ENCODE measurements around the gene ODAD4. TPM values are rescaled to one million over a fixed set of nuclear protein-coding genes. Genes with fewer than 3 reads are reported as not detected.

ODAD4 gene
- total RNA-seq, 1 experiment from 2014 or later = 0.98 TPM

DNA sequence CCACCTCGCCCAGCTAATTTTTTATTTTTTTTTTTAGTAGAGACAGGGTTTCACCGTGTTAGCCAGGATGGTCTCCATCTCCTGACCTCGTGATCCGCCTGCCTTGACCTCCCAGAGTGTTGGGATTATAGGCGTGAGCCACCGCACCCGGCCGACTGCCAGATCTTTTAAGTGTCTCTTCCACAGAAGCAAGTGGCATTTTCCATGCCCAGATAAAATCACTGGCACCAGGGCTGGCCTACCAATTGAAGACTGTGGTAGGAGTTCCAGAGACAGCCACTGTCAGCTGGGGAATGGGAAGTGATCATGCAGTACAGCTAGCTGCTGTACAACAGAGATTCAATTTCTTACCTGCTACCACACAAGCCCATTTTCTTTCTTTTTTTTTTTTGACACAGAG is 54.0 kb downstream of the ODAD4 start:
- BruUV-seq (replicated peaks) = no TSS peak
- H3K27me3 Mint-ChIP-seq (ENCODE audit: insufficient read depth, unreplicated experiment) = no peaks in the 10 kb centered on the region
- no peak overlapping the region for H3K4me3 Mint-ChIP-seq (ENCODE audit: unreplicated experiment)
- Histone ChIP-seq H3K9me3 (no peaks in the 10 kb centered on the region), H3K4me3 (ENCODE audit: low read depth, low read length) (no peak overlapping the region), H3K27me3 (replicated peaks; ENCODE audit: control insufficient read depth, insufficient read depth, low read length) (no peaks in the 10 kb centered on the region), H3K4me1 (peaks cover 12% of the 10 kb centered on the region), H3K36me3 (ENCODE audit: control insufficient read depth, insufficient read depth, low read length) (peaks cover 14% of the 10 kb centered on the region)
- intact Hi-C loops (cut with micrococcal nuclease; ENCODE audit: unreplicated experiment) = no loop called here
- peaks cover 100% of the 10 kb centered on the region for H3K36me3 Mint-ChIP-seq (ENCODE audit: insufficient read depth, unreplicated experiment)
- peaks cover 15% of the 10 kb centered on the region for H3K4me1 Mint-ChIP-seq (ENCODE audit: low read depth, unreplicated experiment)
- ChIA-PET CTCF (no interaction called here), POLR2A (interaction anchor here (0.6 kb wide), 1 partner anchor 570 kb away, joined by 5 read pairs; no protein-coding TSS in a partner anchor)
- DNase-seq = no peak
- no peaks in the 10 kb centered on the region for H3K9me3 Mint-ChIP-seq (ENCODE audit: unreplicated experiment)
- TF ChIP-seq, protein P1, sequence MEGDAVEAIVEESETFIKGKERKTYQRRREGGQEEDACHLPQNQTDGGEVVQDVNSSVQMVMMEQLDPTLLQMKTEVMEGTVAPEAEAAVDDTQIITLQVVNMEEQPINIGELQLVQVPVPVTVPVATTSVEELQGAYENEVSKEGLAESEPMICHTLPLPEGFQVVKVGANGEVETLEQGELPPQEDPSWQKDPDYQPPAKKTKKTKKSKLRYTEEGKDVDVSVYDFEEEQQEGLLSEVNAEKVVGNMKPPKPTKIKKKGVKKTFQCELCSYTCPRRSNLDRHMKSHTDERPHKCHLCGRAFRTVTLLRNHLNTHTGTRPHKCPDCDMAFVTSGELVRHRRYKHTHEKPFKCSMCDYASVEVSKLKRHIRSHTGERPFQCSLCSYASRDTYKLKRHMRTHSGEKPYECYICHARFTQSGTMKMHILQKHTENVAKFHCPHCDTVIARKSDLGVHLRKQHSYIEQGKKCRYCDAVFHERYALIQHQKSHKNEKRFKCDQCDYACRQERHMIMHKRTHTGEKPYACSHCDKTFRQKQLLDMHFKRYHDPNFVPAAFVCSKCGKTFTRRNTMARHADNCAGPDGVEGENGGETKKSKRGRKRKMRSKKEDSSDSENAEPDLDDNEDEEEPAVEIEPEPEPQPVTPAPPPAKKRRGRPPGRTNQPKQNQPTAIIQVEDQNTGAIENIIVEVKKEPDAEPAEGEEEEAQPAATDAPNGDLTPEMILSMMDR (IDR thresholded peaks at IDR 0.05; ENCODE audit: insufficient read depth in 1 of 2, low read depth in 1 of 2, low read length in 1 of 2, severe bottlenecking in 1 of 2, unreplicated experiment in 1 of 2) = no peak
- no peak overlapping the region for H3K27ac Mint-ChIP-seq (ENCODE audit: unreplicated experiment)

DNA sequence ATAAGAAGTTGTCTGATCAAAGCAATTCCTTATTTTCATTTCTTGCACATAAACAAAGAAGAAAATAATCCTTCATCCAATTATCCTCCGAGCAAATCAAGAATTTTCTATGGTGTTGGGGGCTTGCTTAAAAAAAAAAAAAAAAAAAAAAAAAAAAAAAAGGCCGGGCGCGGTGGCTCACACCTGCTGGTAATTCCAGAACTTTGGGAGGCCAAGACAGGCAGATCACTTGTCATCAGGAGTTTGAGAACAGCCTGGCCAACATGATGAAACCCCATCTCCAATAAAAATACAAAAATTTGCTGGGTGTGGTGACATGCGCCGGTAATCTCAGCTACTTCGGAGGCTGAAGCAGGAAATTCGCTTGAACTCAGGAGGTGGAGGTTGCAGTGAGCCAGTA is 55.5 kb downstream of the ODAD4 start:
- Mint-ChIP-seq H3K4me3 (ENCODE audit: unreplicated experiment) (no peak overlapping the region), H3K27ac (ENCODE audit: unreplicated experiment) (no peak overlapping the region), H3K27me3 (ENCODE audit: insufficient read depth, unreplicated experiment) (no peaks in the 10 kb centered on the region), H3K4me1 (ENCODE audit: low read depth, unreplicated experiment) (peaks cover 20% of the 10 kb centered on the region), H3K36me3 (ENCODE audit: insufficient read depth, unreplicated experiment) (peaks cover 100% of the 10 kb centered on the region), H3K9me3 (ENCODE audit: unreplicated experiment) (no peaks in the 10 kb centered on the region)
- TF ChIP-seq, protein P1 (IDR thresholded peaks at IDR 0.05; ENCODE audit: insufficient read depth in 1 of 2, low read depth in 1 of 2, low read length in 1 of 2, severe bottlenecking in 1 of 2, unreplicated experiment in 1 of 2) = no peak
- Histone ChIP-seq H3K4me1 (peaks cover 27% of the 10 kb centered on the region), H3K36me3 (ENCODE audit: control insufficient read depth, insufficient read depth, low read length) (peaks cover 11% of the 10 kb centered on the region), H3K4me3 (ENCODE audit: low read depth, low read length) (no peak overlapping the region), H3K27me3 (replicated peaks; ENCODE audit: control insufficient read depth, insufficient read depth, low read length) (no peaks in the 10 kb centered on the region), H3K9me3 (no peaks in the 10 kb centered on the region)
- no peak for DNase-seq
- CTCF ChIA-PET = no interaction called here
- intact Hi-C loops (cut with micrococcal nuclease; ENCODE audit: unreplicated experiment) = no loop called here
- POLR2A ChIA-PET = no interaction called here
- BruUV-seq (replicated peaks) = no TSS peak

DNA sequence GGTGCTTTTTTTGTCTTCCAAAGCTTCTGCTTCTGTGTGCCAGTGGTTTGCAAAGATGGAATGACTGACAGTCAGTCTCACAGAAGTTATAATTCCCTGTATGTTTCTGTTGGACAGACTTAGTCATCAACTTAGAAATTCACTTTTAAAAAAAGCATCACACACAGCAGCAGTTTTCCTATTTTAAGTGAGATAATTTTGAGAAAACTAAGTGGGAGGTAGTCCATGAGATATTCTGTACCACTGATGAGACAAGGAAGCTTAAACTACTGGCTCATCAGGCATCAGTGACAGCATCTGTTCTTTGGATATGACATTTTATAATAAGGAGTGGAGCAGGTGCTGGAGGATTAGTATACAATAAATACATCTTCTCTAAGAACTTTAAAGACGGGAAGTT is 56.2 kb downstream of the ODAD4 start:
- H3K4me1 Mint-ChIP-seq (ENCODE audit: low read depth, unreplicated experiment) = peaks cover 27% of the 10 kb centered on the region

More for the DNA sequence above, 56.2 kb downstream of the ODAD4 start:
- intact Hi-C loops (cut with micrococcal nuclease; ENCODE audit: unreplicated experiment) = no loop called here
- CTCF ChIA-PET = no interaction called here
- Histone ChIP-seq H3K27me3 (replicated peaks; ENCODE audit: control insufficient read depth, insufficient read depth, low read length) (no peaks in the 10 kb centered on the region), H3K4me1 (peaks cover 31% of the 10 kb centered on the region), H3K9me3 (no peaks in the 10 kb centered on the region), H3K4me3 (ENCODE audit: low read depth, low read length) (no peak overlapping the region), H3K36me3 (ENCODE audit: control insufficient read depth, insufficient read depth, low read length) (peaks cover 13% of the 10 kb centered on the region)
- Mint-ChIP-seq H3K27ac (ENCODE audit: unreplicated experiment) (no peak overlapping the region), H3K4me3 (ENCODE audit: unreplicated experiment) (no peak overlapping the region), H3K36me3 (ENCODE audit: insufficient read depth, unreplicated experiment) (peaks cover 100% of the 10 kb centered on the region), H3K9me3 (ENCODE audit: unreplicated experiment) (no peaks in the 10 kb centered on the region), H3K27me3 (ENCODE audit: insufficient read depth, unreplicated experiment) (no peaks in the 10 kb centered on the region)
- TF ChIP-seq, protein P1 (IDR thresholded peaks at IDR 0.05; ENCODE audit: insufficient read depth in 1 of 2, low read depth in 1 of 2, low read length in 1 of 2, severe bottlenecking in 1 of 2, unreplicated experiment in 1 of 2) = no peak
- no TSS peak for BruUV-seq (replicated peaks)
- POLR2A ChIA-PET = no interaction called here
- DNase-seq = no peak

Measured in Caco-2 (cell line).